CD14-positive monocyte (primary cell): ENCODE measurements around the gene DSTN. TPM values are rescaled to one million over a fixed set of nuclear protein-coding genes. Genes with fewer than 3 reads are reported as not detected.
A peak's percentile ranks its signal among the peaks of the same experiment; 100 is the strongest.

Experiments
- DNase-seq, 3 donors: peaks; one replicate each; pipeline ENCODE4 v3.0.0-alpha.2; 2011 to 2022
- H2AFZ ChIP-seq: 2 replicates; pipeline ENCODE4 v1.6.0; 2012; ENCODE audit warnings: mild to moderate bottlenecking, low read depth, low read length, inconsistent platforms; ENCODE audit not compliant: insufficient read depth, poor library complexity, severe bottlenecking
- H3K27ac ChIP-seq, 2 donors: 1 replicate in 1 of 2; 2 replicates in 1 of 2; pipeline ENCODE4 v1.5.1; 2012 to 2013; ENCODE audit warnings: low read length in 2 of 2, control low read depth in 1 of 2, inconsistent platforms in 1 of 2, low read depth in 1 of 2, mild to moderate bottlenecking in 1 of 2
- H3K27me3 ChIP-seq, 2 donors: one replicate each; pipeline versions ENCODE4 v1.6.0 to v1.6.1; 2011 to 2013; ENCODE audit warnings: low read length in 2 of 2; ENCODE audit not compliant: control insufficient read depth in 2 of 2, insufficient read depth in 2 of 2
- H3K36me3 ChIP-seq, 2 donors: replicated peaks in 1 of 2; 1 replicate in 1 of 2; 2 replicates in 1 of 2; pipeline versions ENCODE4 v1.5.1 to v1.6.1; 2012 to 2013; ENCODE audit warnings: low read length in 2 of 2, control low read depth in 1 of 2, inconsistent platforms in 1 of 2, mild to moderate bottlenecking in 1 of 2; ENCODE audit not compliant: insufficient read depth in 2 of 2, control insufficient read depth in 1 of 2
- H3K4me1 ChIP-seq, 2 donors: 1 replicate in 1 of 2; 2 replicates in 1 of 2; pipeline versions ENCODE4 v1.5.1 to v1.6.1; 2012 to 2013; ENCODE audit warnings: low read length in 2 of 2, control low read depth in 1 of 2, inconsistent platforms in 1 of 2, mild to moderate bottlenecking in 1 of 2, moderate library complexity in 1 of 2; ENCODE audit not compliant: insufficient read depth in 2 of 2, control insufficient read depth in 1 of 2
- H3K4me2 ChIP-seq: replicated peaks from 2 replicates; pipeline ENCODE3; 2012; ENCODE audit warnings: low read length, moderate library complexity, mild to moderate bottlenecking; ENCODE audit not compliant: poor library complexity, severe bottlenecking; ENCODE audit errors: extremely low read depth
- H3K4me3 ChIP-seq, 3 experiments: fragments of 200-600 bp in 1 of 3; sonication (generic) in 1 of 3; replicated peaks in 1 of 3; 1 replicate in 2 of 3; 2 replicates in 1 of 3; pipeline ENCODE4 v1.5.1; 2011 to 2013; ENCODE audit warnings: low read length in 3 of 3, mild to moderate bottlenecking in 3 of 3, control low read depth in 2 of 3, low read depth in 2 of 3, inconsistent platforms in 1 of 3, moderate library complexity in 1 of 3
- H3K79me2 ChIP-seq: 2 replicates; pipeline ENCODE4 v1.6.0; 2012; ENCODE audit warnings: mild to moderate bottlenecking, control low read depth, inconsistent platforms, low read length, moderate library complexity; ENCODE audit not compliant: insufficient read depth
- H3K9ac ChIP-seq: 2 replicates; pipeline ENCODE4 v1.6.0; 2017; ENCODE audit warnings: low read length, mild to moderate bottlenecking; ENCODE audit not compliant: insufficient read depth, poor library complexity, severe bottlenecking
- H3K9me3 ChIP-seq, 2 donors: replicated peaks in 1 of 2; 1 replicate in 1 of 2; 2 replicates in 1 of 2; pipeline versions ENCODE4 v1.5.1 to v1.6.1; 2012 to 2013; ENCODE audit warnings: low read length in 2 of 2, control low read depth in 1 of 2; ENCODE audit not compliant: control insufficient read depth in 1 of 2, insufficient read depth in 1 of 2
- H4K20me1 ChIP-seq: 2 replicates; pipeline ENCODE4 v1.6.0; 2012; ENCODE audit warnings: mild to moderate bottlenecking, low read length, control low read depth, moderate library complexity; ENCODE audit not compliant: insufficient read depth
- H3K27ac Mint-ChIP-seq, 7 donors: one replicate each; pipeline ENCODE4 v1.8.0; 2020; ENCODE audit warnings: mild to moderate bottlenecking in 7 of 7, mixed read lengths in 7 of 7, moderate library complexity in 6 of 7, inconsistent platforms in 2 of 7
- H3K27me3 Mint-ChIP-seq, 3 donors: one replicate each; pipeline ENCODE4 v1.8.0; 2021 to 2022; ENCODE audit warnings: low read depth in 3 of 3, mild to moderate bottlenecking in 3 of 3, mixed read lengths in 3 of 3, moderate library complexity in 3 of 3, inconsistent platforms in 1 of 3
- H3K36me3 Mint-ChIP-seq, 2 donors: one replicate each; pipeline ENCODE4 v1.8.0; 2020; ENCODE audit warnings: mixed read lengths in 2 of 2, inconsistent platforms in 1 of 2, mild to moderate bottlenecking in 1 of 2
- H3K4me1 Mint-ChIP-seq: one replicate; pipeline ENCODE4 v1.8.0; 2020; ENCODE audit warnings: mild to moderate bottlenecking, mixed read lengths
- H3K4me3 Mint-ChIP-seq, 2 donors: one replicate each; pipeline ENCODE4 v1.8.0; 2020; ENCODE audit warnings: mild to moderate bottlenecking in 2 of 2, mixed read lengths in 2 of 2, moderate library complexity in 1 of 2
- H3K9me3 Mint-ChIP-seq, 7 donors: one replicate each; pipeline ENCODE4 v1.8.0; 2020 to 2022; ENCODE audit warnings: mixed read lengths in 7 of 7, mild to moderate bottlenecking in 6 of 7, moderate library complexity in 6 of 7, inconsistent platforms in 2 of 7
- WGBS: methylation state at CpG from one replicate; pipeline ENCODE4 v1.1.5; 2013; ENCODE audit warnings: missing lambda C conversion rate; ENCODE audit not compliant: insufficient coverage; 5-methylcytosine and 5-hydroxymethylcytosine counted together
- intact Hi-C, 2 donors: fragments of 100-400 bp; cut with micrococcal nuclease; formaldehyde crosslinking; loops; one replicate each; pipeline versions ENCODE4 v1.15.0 to v1.15.1; 2023
- polyA plus RNA-seq, 3 donors: library from polyadenylated mRNA; depleted of rRNA in 1 of 3; unstranded in 2 of 3; stranded (reverse) in 1 of 3; fragments of 300-500 nt in 2 of 3; fragments of >200 nt in 1 of 3; fragmentation: Illumina TruSeq in 2 of 3; gene quantifications; 1 replicate in 2 of 3; 2 replicates in 1 of 3; pipeline ENCODE4 v1.2.3, GENCODE V29; 2012 to 2021
- TF ChIP-seq, protein P1 (sequence below): fragments of 200-600 bp; IDR thresholded peaks from one replicate; pipeline ENCODE4 v1.8.0; 2022; ENCODE audit warnings: antibody characterized with exemption, mild to moderate bottlenecking

Gene DSTN
- polyA plus RNA-seq, 3 donors, result 15.6 to 63.8 (median 58.4) TPM

GRCh38 chr20:17622086-17622850 is 52.4 kb downstream of the DSTN start:
- DNase-seq, result no peak
- Histone ChIP-seq H3K27ac (no peak overlapping the region), H2AFZ (no peak overlapping the region), H3K79me2 (no peaks in the 10 kb centered on the region), H3K9me3 (no peaks in the 10 kb centered on the region), H3K27me3 (no peaks in the 10 kb centered on the region), H3K9ac (no peak overlapping the region), H3K36me3 (peaks cover 96 to 100% of the 10 kb centered on the region in 2 donors), H4K20me1 (no peaks in the 10 kb centered on the region), H3K4me3 (no peak overlapping the region), H3K4me1 (no peaks in the 10 kb centered on the region), H3K4me2 (no peak overlapping the region)
- H3K27ac Mint-ChIP-seq, result peak overlapping the region in 6 of 7 donors; percentile 6 to 65 (median 57)
- peaks cover 82 to 98% of the 10 kb centered on the region in 2 donors for H3K36me3 Mint-ChIP-seq
- no peak overlapping the region for H3K4me3 Mint-ChIP-seq
- intact Hi-C loops, result no loop called here
- H3K27me3 Mint-ChIP-seq, result no peaks in the 10 kb centered on the region
- peaks cover 3% of the 10 kb centered on the region for H3K4me1 Mint-ChIP-seq
- 97% methylated on average over 11 of the region's 11 CpGs for whole genome bisulfite sequencing
- TF ChIP-seq, protein P1, sequence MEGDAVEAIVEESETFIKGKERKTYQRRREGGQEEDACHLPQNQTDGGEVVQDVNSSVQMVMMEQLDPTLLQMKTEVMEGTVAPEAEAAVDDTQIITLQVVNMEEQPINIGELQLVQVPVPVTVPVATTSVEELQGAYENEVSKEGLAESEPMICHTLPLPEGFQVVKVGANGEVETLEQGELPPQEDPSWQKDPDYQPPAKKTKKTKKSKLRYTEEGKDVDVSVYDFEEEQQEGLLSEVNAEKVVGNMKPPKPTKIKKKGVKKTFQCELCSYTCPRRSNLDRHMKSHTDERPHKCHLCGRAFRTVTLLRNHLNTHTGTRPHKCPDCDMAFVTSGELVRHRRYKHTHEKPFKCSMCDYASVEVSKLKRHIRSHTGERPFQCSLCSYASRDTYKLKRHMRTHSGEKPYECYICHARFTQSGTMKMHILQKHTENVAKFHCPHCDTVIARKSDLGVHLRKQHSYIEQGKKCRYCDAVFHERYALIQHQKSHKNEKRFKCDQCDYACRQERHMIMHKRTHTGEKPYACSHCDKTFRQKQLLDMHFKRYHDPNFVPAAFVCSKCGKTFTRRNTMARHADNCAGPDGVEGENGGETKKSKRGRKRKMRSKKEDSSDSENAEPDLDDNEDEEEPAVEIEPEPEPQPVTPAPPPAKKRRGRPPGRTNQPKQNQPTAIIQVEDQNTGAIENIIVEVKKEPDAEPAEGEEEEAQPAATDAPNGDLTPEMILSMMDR, result no peak
- no peaks in the 10 kb centered on the region for H3K9me3 Mint-ChIP-seq

- DNase-seq, result no peak
- Histone ChIP-seq H3K4me1 (no peaks in the 10 kb centered on the region), H3K4me3 (no peak overlapping the region), H3K36me3 (peaks cover 98 to 100% of the 10 kb centered on the region in 2 donors), H3K27ac (peak overlapping the region in 1 of 2 donors; percentile 14), H2AFZ (no peak overlapping the region), H3K27me3 (no peaks in the 10 kb centered on the region), H3K9ac (no peak overlapping the region), H3K9me3 (no peaks in the 10 kb centered on the region), H3K79me2 (no peaks in the 10 kb centered on the region), H4K20me1 (no peaks in the 10 kb centered on the region), H3K4me2 (no peak overlapping the region)
- no peaks in the 10 kb centered on the region for H3K9me3 Mint-ChIP-seq
- peaks cover 86 to 98% of the 10 kb centered on the region in 2 donors for H3K36me3 Mint-ChIP-seq
- peak overlapping the region in 1 of 7 donors; percentile 21 for H3K27ac Mint-ChIP-seq
- WGBS, result 93% methylated on average over 8 of the region's 9 CpGs
- H3K4me3 Mint-ChIP-seq, result no peak overlapping the region
- intact Hi-C loops, result no loop called here
- peaks cover 9% of the 10 kb centered on the region for H3K4me1 Mint-ChIP-seq
- TF ChIP-seq, protein P1, result no peak
- H3K27me3 Mint-ChIP-seq, result no peaks in the 10 kb centered on the region
Measured at GRCh38 chr20:17622851-17623508, 53.1 kb downstream of the DSTN start.
